Kidney (tissue), 14 donors: Measurements from ENCODE around the gene C4orf54. TPM values are rescaled to one million over a fixed set of nuclear protein-coding genes. Genes with fewer than 3 reads are reported as not detected.

Experiments
- DNase-seq, 5 donors: peaks; one replicate each; pipeline ENCODE4 v3.0.0-alpha.2; 2013 to 2020
- FAIRE-seq: peaks from 2 replicates; lab custom pipeline; 2012; peaks lifted over from hg19 to GRCh38; lab: Jason Lieb, UNC
- H3K27ac ChIP-seq, 2 donors: one replicate each; pipeline ENCODE4 v1.7.0; 2013; ENCODE audit warnings: low read depth in 2 of 2, low read length in 2 of 2, inconsistent platforms in 1 of 2
- H3K27me3 ChIP-seq: one replicate; pipeline ENCODE4 v1.7.1; 2013; ENCODE audit warnings: low read length, inconsistent platforms; ENCODE audit not compliant: control insufficient read depth, insufficient read depth
- H3K36me3 ChIP-seq, 3 donors: one replicate each; pipeline versions ENCODE4 v1.7.0 to v1.7.1; 2013; ENCODE audit warnings: low read length in 3 of 3, control low read depth in 1 of 3, inconsistent platforms in 1 of 3; ENCODE audit not compliant: insufficient read depth in 3 of 3, control insufficient read depth in 2 of 3
- H3K4me1 ChIP-seq, 3 donors: one replicate each; pipeline versions ENCODE4 v1.7.0 to v1.7.1; 2013; ENCODE audit warnings: low read length in 3 of 3, inconsistent platforms in 1 of 3, low read depth in 1 of 3; ENCODE audit not compliant: control insufficient read depth in 2 of 3, insufficient read depth in 2 of 3
- H3K4me3 ChIP-seq, 3 donors: one replicate each; pipeline versions ENCODE4 v1.7.0 to v1.8.1; 2013; ENCODE audit warnings: low read length in 3 of 3, control low read depth in 1 of 3, inconsistent platforms in 1 of 3
- H3K9ac ChIP-seq, 3 donors: one replicate each; pipeline versions ENCODE4 v1.7.0 to v1.7.1; 2013; ENCODE audit warnings: low read length in 3 of 3, control low read depth in 1 of 3, inconsistent platforms in 1 of 3
- H3K9me3 ChIP-seq, 3 donors: one replicate each; pipeline versions ENCODE4 v1.7.0 to v1.7.1; 2013; ENCODE audit warnings: low read length in 3 of 3, control low read depth in 1 of 3, inconsistent platforms in 1 of 3; ENCODE audit not compliant: control insufficient read depth in 2 of 3, insufficient read depth in 1 of 3
- CTCF ChIP-seq: IDR thresholded peaks from 3 replicates; pipeline ENCODE4 v1.5.1; 2012; ENCODE audit warnings: mild to moderate bottlenecking, moderate library complexity, borderline replicate concordance; ENCODE audit not compliant: insufficient read depth; ENCODE audit errors: extremely low read depth
- intact Hi-C: fragments of 100-400 bp; cut with DNase I; formaldehyde crosslinking; loops from one replicate; pipeline ENCODE4 v1.11.1; 2022
- polyA plus RNA-seq: library from polyadenylated mRNA; stranded (reverse); fragments of 350-450 nt; fragmentation: Illumina TruSeq; extraction: RNeasy Lipid Tissue Mini Kit (QIAGEN cat#74804); gene quantifications from one replicate; pipeline ENCODE4 v1.2.3, GENCODE V29; 2014; ENCODE audit warnings: low read depth, low replicate concordance; ENCODE audit not compliant: insufficient read depth
- total RNA-seq: library from RNA; stranded (reverse); fragmentation: NEBNext Ultra II Directional; extraction: Animal tissue kit (Norgen Biotek cat#: 25700); gene quantifications from one replicate; pipeline ENCODE4 v1.2.1, GENCODE V29; 2021
- donor health status: control.
- donor health status: control.
- donor health status: control.
- donor health status: control.
- donor health status: control.
- donor health status: DM: yes; HTN: yes; CAD: no.
- donor health status: Normal renal cell carcinoma (clear cell type).

The C4orf54 gene
- total and polyA plus RNA-seq, 2 donors from 2014 or later: 0.19 to 0.56 TPM

GRCh38 chr4:99615170-99615820 is 42.3 kb downstream of the C4orf54 start:
- TF ChIP-seq CTCF: no peak
- H3K4me3 ChIP-seq: no peak overlapping the region
- FAIRE-seq (no peak), DNase-seq (peak in 1 of 5 donors; percentile 2)
- no peak overlapping the region for H3K9ac ChIP-seq
- H3K9me3 ChIP-seq: no peaks in the 10 kb centered on the region
- H3K27me3 ChIP-seq: no peaks in the 10 kb centered on the region
- H3K4me1 ChIP-seq: no peaks in the 10 kb centered on the region
- intact Hi-C loops: no loop called here
- H3K36me3 ChIP-seq: no peaks in the 10 kb centered on the region
- no peak overlapping the region for H3K27ac ChIP-seq

- H3K9ac ChIP-seq: no peak overlapping the region
- H3K4me1 ChIP-seq: no peaks in the 10 kb centered on the region
- no peaks in the 10 kb centered on the region for H3K27me3 ChIP-seq
- TF ChIP-seq CTCF: no peak
- no peak overlapping the region for H3K4me3 ChIP-seq
- H3K9me3 ChIP-seq: no peaks in the 10 kb centered on the region
- no peak for FAIRE-seq
- no peaks in the 10 kb centered on the region for H3K36me3 ChIP-seq
- DNase-seq: no peak
- no peak overlapping the region for H3K27ac ChIP-seq
- intact Hi-C loops: no loop called here
Observed at GRCh38 chr4:99614491-99614890, 43.1 kb downstream of the C4orf54 start.

- H3K9ac ChIP-seq: no peak overlapping the region
- intact Hi-C loops: no loop called here
- H3K27ac ChIP-seq: no peak overlapping the region
- H3K9me3 ChIP-seq: no peaks in the 10 kb centered on the region
- DNase-seq: no peak
- no peaks in the 10 kb centered on the region for H3K4me1 ChIP-seq
- no peak for TF ChIP-seq CTCF
- no peaks in the 10 kb centered on the region for H3K36me3 ChIP-seq
- no peaks in the 10 kb centered on the region for H3K27me3 ChIP-seq
- no peak overlapping the region for H3K4me3 ChIP-seq
- no peak for FAIRE-seq
Observed at GRCh38 chr4:99612704-99613103, 44.9 kb downstream of the C4orf54 start.

- intact Hi-C loops: no loop called here
- no peaks in the 10 kb centered on the region for H3K36me3 ChIP-seq
- H3K27me3 ChIP-seq: no peaks in the 10 kb centered on the region
- FAIRE-seq (no peak), DNase-seq (no peak)
- H3K4me3 ChIP-seq: no peak overlapping the region
- no peak for TF ChIP-seq CTCF
- H3K27ac ChIP-seq: no peak overlapping the region
- H3K9ac ChIP-seq: no peak overlapping the region
- H3K4me1 ChIP-seq: no peaks in the 10 kb centered on the region
- no peaks in the 10 kb centered on the region for H3K9me3 ChIP-seq
Observed at GRCh38 chr4:99612281-99612680, 45.3 kb downstream of the C4orf54 start.
